Inferior parietal cortex (tissue), 1 donor: ENCODE data around the gene SERPINA4.

ENCODE experiments used
- DNase-seq: peaks from one replicate; pipeline ENCODE4 v3.0.0-alpha.2; 2016; ENCODE audit errors: extremely low spot score

The SERPINA4 gene

GRCh38 chr14:94615823-94616570 lies 54.8 kb downstream of the SERPINA4 start:
- no peak for DNase-seq

GRCh38 chr14:94617366-94617941 lies 56.2 kb downstream of the SERPINA4 start:
- DNase-seq = no peak

- no peak for DNase-seq
Measured at GRCh38 chr14:94617988-94618822, 57.0 kb downstream of the SERPINA4 start.

- no peak for DNase-seq
Measured at GRCh38 chr14:94619297-94619696, 58.1 kb downstream of the SERPINA4 start.
